WTC11 (cell line): ENCODE data around the gene ZMIZ1. TPM values are rescaled to one million over a fixed set of nuclear protein-coding genes. Genes with fewer than 3 reads are reported as not detected.

Experiments used
- ATAC-seq: fragments of 200-7000 bp; cut with Tn5 transposase; 2 replicates; pipeline ENCODE4 v1.10.0; 2021; ENCODE audit warnings: mild to moderate bottlenecking, moderate library complexity
- CTCF ChIA-PET: fragments of 300-600 bp; sonication (Branson Sonifier 250); formaldehyde crosslinking; loops from one replicate; lab custom pipeline; 2021; ENCODE audit warnings: antibody characterized with exemption; lab: Charles Lee
- POLR2A ChIA-PET: fragments of 350-600 bp; sonication (Branson Sonifier 250); formaldehyde crosslinking; loops from one replicate; lab custom pipeline; 2021; ENCODE audit warnings: antibody characterized with exemption; lab: Charles Lee
- DNase-seq: peaks from one replicate; pipeline ENCODE4 v3.0.0; 2021; ENCODE audit warnings: low spot score
- H3K27ac Mint-ChIP-seq: 2 replicates; pipeline ENCODE4 v1.8.0; 2021; ENCODE audit warnings: mixed read lengths
- H3K27me3 Mint-ChIP-seq: 2 replicates; pipeline ENCODE4 v1.8.0; 2021; ENCODE audit warnings: low read depth, mild to moderate bottlenecking, moderate library complexity, mixed read lengths
- H3K36me3 Mint-ChIP-seq: 2 replicates; pipeline ENCODE4 v1.8.0; 2021; ENCODE audit warnings: mixed read lengths
- H3K4me1 Mint-ChIP-seq: 2 replicates; pipeline ENCODE4 v1.8.0; 2022; ENCODE audit warnings: mixed read lengths
- H3K4me3 Mint-ChIP-seq: 2 replicates; pipeline ENCODE4 v1.8.0; 2021; ENCODE audit warnings: mild to moderate bottlenecking, moderate library complexity, mixed read lengths
- H3K9me3 Mint-ChIP-seq: 2 replicates; pipeline ENCODE4 v1.8.0; 2021; ENCODE audit warnings: mixed read lengths
- CDX4 ChIP-seq: fragments of 250-450 bp; sonication (Bioruptor Pico); IDR thresholded peaks from 2 replicates; pipeline ENCODE4 v1.9.0; 2021; ENCODE audit warnings: moderate library complexity, mild to moderate bottlenecking, inconsistent platforms, borderline replicate concordance
- CTCF ChIP-seq: fragments of 200-600 bp; IDR thresholded peaks from 2 replicates; pipeline ENCODE4 v1.8.0; 2022; ENCODE audit warnings: antibody characterized with exemption
- EMX1 ChIP-seq: fragments of 250-450 bp; sonication (Bioruptor Pico); IDR thresholded peaks from 2 replicates; pipeline ENCODE4 v1.8.0; 2021; ENCODE audit warnings: mild to moderate bottlenecking
- ERG ChIP-seq: fragments of 250-450 bp; sonication (Bioruptor Pico); IDR thresholded peaks from 2 replicates; pipeline ENCODE4 v1.8.0; 2021; ENCODE audit warnings: mild to moderate bottlenecking
- FOXK1 ChIP-seq: sonication (generic); formaldehyde crosslinking; IDR thresholded peaks from 2 replicates; pipeline ENCODE4 v1.8.0; 2022; ENCODE audit warnings: mild to moderate bottlenecking, moderate library complexity, missing genetic modification reagents
- FOXP1 ChIP-seq: sonication (generic); formaldehyde crosslinking; IDR thresholded peaks from 2 replicates; pipeline ENCODE4 v1.8.0; 2022; ENCODE audit warnings: missing genetic modification reagents, mild to moderate bottlenecking, moderate library complexity, borderline replicate concordance
- HMGA2 ChIP-seq: fragments of 250-450 bp; sonication (Bioruptor Pico); IDR thresholded peaks from 2 replicates; pipeline ENCODE4 v1.4.0; 2021; ENCODE audit warnings: mild to moderate bottlenecking, moderate library complexity
- HMGXB4 ChIP-seq: sonication (generic); formaldehyde crosslinking; IDR thresholded peaks from 2 replicates; pipeline ENCODE4 v1.8.1; 2023; ENCODE audit warnings: mild to moderate bottlenecking, moderate library complexity, missing genetic modification reagents
- IRF1 ChIP-seq: sonication (generic); formaldehyde crosslinking; IDR thresholded peaks from 2 replicates; pipeline ENCODE4 v1.8.0; 2023; ENCODE audit warnings: missing genetic modification reagents
- OVOL2 ChIP-seq: fragments of 250-450 bp; sonication (Bioruptor Pico); IDR thresholded peaks from 2 replicates; pipeline ENCODE4 v1.9.0; 2021; ENCODE audit warnings: mild to moderate bottlenecking, borderline replicate concordance
- PREB ChIP-seq: sonication (generic); formaldehyde crosslinking; IDR thresholded peaks from 2 replicates; pipeline ENCODE4 v1.8.1; 2022; ENCODE audit warnings: mild to moderate bottlenecking, missing genetic modification reagents, moderate library complexity, borderline replicate concordance
- SMAD4 ChIP-seq: sonication (generic); formaldehyde crosslinking; IDR thresholded peaks from 2 replicates; pipeline ENCODE4 v1.8.0; 2022; ENCODE audit warnings: mild to moderate bottlenecking, missing genetic modification reagents
- STAT6 ChIP-seq: sonication (generic); formaldehyde crosslinking; conservative IDR thresholded peaks from 2 replicates; pipeline ENCODE4 v1.8.1; 2023; ENCODE audit warnings: mild to moderate bottlenecking, low read depth, missing genetic modification reagents, moderate library complexity
- TEAD4 ChIP-seq: sonication (generic); formaldehyde crosslinking; IDR thresholded peaks from 2 replicates; pipeline ENCODE4 v1.8.0; 2022; ENCODE audit warnings: mild to moderate bottlenecking, missing genetic modification reagents
- ZNF512 ChIP-seq: sonication (generic); formaldehyde crosslinking; IDR thresholded peaks from 2 replicates; pipeline ENCODE4 v1.8.1; 2022; ENCODE audit warnings: missing genetic modification reagents, borderline replicate concordance
- ZSCAN18 ChIP-seq: fragments of 250-450 bp; sonication (Bioruptor Pico); IDR thresholded peaks from 2 replicates; pipeline ENCODE4 v2.1.2; 2022; ENCODE audit warnings: mild to moderate bottlenecking, moderate library complexity
- total RNA-seq: library from RNA; stranded (reverse); gene quantifications from 3 replicates; pipeline ENCODE4 v1.2.3, GENCODE V29; 2021

ZMIZ1 gene
- total RNA-seq, 1 experiment from 2014 or later, result 44.4 TPM

GRCh38 chr10:79210672-79211071 is 141.9 kb downstream of the ZMIZ1 start (continued):
- TF ChIP-seq PREB, result no peak

- TF ChIP-seq FOXK1 (CRISPR knock-in tag) (no peak), HMGA2 (no peak), EMX1 (CRISPR knock-in tag) (no peak), OVOL2 (CRISPR knock-in tag) (no peak), CDX4 (CRISPR knock-in tag) (no peak), ERG (CRISPR knock-in tag) (no peak), HMGXB4 (CRISPR knock-in tag) (no peak), SMAD4 (CRISPR knock-in tag) (no peak), ZSCAN18 (CRISPR knock-in tag) (no peak), IRF1 (no peak), CTCF (no peak), STAT6 (CRISPR knock-in tag) (no peak), TEAD4 (no peak), FOXP1 (no peak), ZNF512 (no peak)
- Mint-ChIP-seq H3K9me3 (no peaks in the 10 kb centered on the region), H3K4me1 (no peaks in the 10 kb centered on the region)
These were observed 142.8 kb downstream of the ZMIZ1 start for GRCh38 chr10:79211616-79212015.

More at GRCh38 chr10:79211616-79212015, 142.8 kb downstream of the ZMIZ1 start:
- ChIA-PET POLR2A (no interaction called here), CTCF (no interaction called here)
- Mint-ChIP-seq H3K27me3 (no peaks in the 10 kb centered on the region), H3K27ac (no peak overlapping the region), H3K4me3 (no peak overlapping the region), H3K36me3 (peaks cover 16% of the 10 kb centered on the region)
- no peak for DNase-seq
- ATAC-seq, result no peak
